HUDEP-2 (cell line): ENCODE data around the gene HLA-B.
A peak's percentile ranks its signal among the peaks of the same experiment; 100 is the strongest.
"Not testable (repeated sequence)": the region's sequence is repeated elsewhere in the genome, so short reads cannot be mapped to it uniquely, and the experiment has no call there.

Experiments
- DNase-seq, 76 experiments: peaks; one replicate each; lab custom pipeline; 2025; ENCODE audit not compliant: unreplicated experiment in 76 of 76; lab: John Stamatoyannopoulos, UW

The HLA-B gene

GRCh38 chr6:31386099-31386498 is 29.1 kb upstream of the HLA-B start:
- no peak for DNase-seq

- no peak for DNase-seq
Measured at GRCh38 chr6:31385041-31385440, 28.1 kb upstream of the HLA-B start.

- DNase-seq: no peak
Measured at GRCh38 chr6:31383149-31383548, 26.2 kb upstream of the HLA-B start.

GRCh38 chr6:31381666-31382065 is 24.7 kb upstream of the HLA-B start:
- DNase-seq: no peak

GRCh38 chr6:31379850-31380249 is 22.9 kb upstream of the HLA-B start:
- DNase-seq: no peak

- DNase-seq: no peak
Measured at GRCh38 chr6:31378721-31379103, 21.7 kb upstream of the HLA-B start.

- no peak for DNase-seq
Measured at GRCh38 chr6:31378062-31378720, 21.2 kb upstream of the HLA-B start.

GRCh38 chr6:31377029-31377428 is 20.1 kb upstream of the HLA-B start:
- DNase-seq: no peak

- DNase-seq: no peak
Measured at GRCh38 chr6:31375699-31376098, 18.7 kb upstream of the HLA-B start.

- not testable (repeated sequence) for DNase-seq
Measured at GRCh38 chr6:31374118-31374517, 17.1 kb upstream of the HLA-B start.

GRCh38 chr6:31368461-31368860 is 11.5 kb upstream of the HLA-B start:
- no peak for DNase-seq

- peak in 68 of 76 experiments; percentile 14 to 84 (median 62) for DNase-seq
Measured at GRCh38 chr6:31366693-31367470, 9.9 kb upstream of the HLA-B start.

GRCh38 chr6:31365864-31366263 is 8.9 kb upstream of the HLA-B start:
- no peak for DNase-seq

- no peak for DNase-seq
Measured at GRCh38 chr6:31363811-31364210, 6.8 kb upstream of the HLA-B start.

GRCh38 chr6:31362751-31363150 is 5.8 kb upstream of the HLA-B start:
- DNase-seq: no peak

GRCh38 chr6:31359581-31359980 is 2.6 kb upstream of the HLA-B start:
- no peak for DNase-seq

- DNase-seq: no peak
Measured at GRCh38 chr6:31358302-31358701, 1.3 kb upstream of the HLA-B start.

GRCh38 chr6:31357886-31358285 is 907 bp upstream of the HLA-B start:
- DNase-seq: no peak

- DNase-seq: no peak
Measured at GRCh38 chr6:31356216-31356945, 598 bp downstream of the HLA-B start.

- no peak for DNase-seq
Measured at GRCh38 chr6:31355583-31355948, 1.4 kb downstream of the HLA-B start.

- DNase-seq: no peak
Measured at GRCh38 chr6:31354864-31355582, 2.0 kb downstream of the HLA-B start.
